ENCODE results near the gene CTCF.
"Not testable (repeated sequence)": the region's sequence is repeated elsewhere in the genome, so short reads cannot be mapped to it uniquely, and the experiment has no call there.

Gene CTCF

GRCh38 chr16:67562526-67562917 lies at the start of gene CTCF:
Gene CTCF (plus strand): TSS chr16:67562526. CDS start chr16:67610833, 48,307 bp downstream.
- no peak for DNase-seq (ENCODE audit: low read depth, low spot score)

- DNase-seq (ENCODE audit: low read depth, low spot score) = not testable (repeated sequence)
Measured at GRCh38 chr16:67513892-67514291, 48.4 kb upstream of the CTCF start.

GRCh38 chr16:67514382-67514828 lies 47.9 kb upstream of the CTCF start:
- no peak for DNase-seq (ENCODE audit: low read depth, low spot score)

- DNase-seq (ENCODE audit: low read depth, low spot score) = no peak
Measured at GRCh38 chr16:67516296-67517154, 45.8 kb upstream of the CTCF start.

GRCh38 chr16:67517155-67517445 lies 45.2 kb upstream of the CTCF start:
- no peak for DNase-seq (ENCODE audit: low read depth, low spot score)

GRCh38 chr16:67517661-67518423 lies 44.5 kb upstream of the CTCF start:
- no peak for DNase-seq (ENCODE audit: low read depth, low spot score)

- no peak for DNase-seq (ENCODE audit: low read depth, low spot score)
Measured at GRCh38 chr16:67518676-67519075, 43.6 kb upstream of the CTCF start.

- no peak for DNase-seq (ENCODE audit: low read depth, low spot score)
Measured at GRCh38 chr16:67519242-67519641, 43.1 kb upstream of the CTCF start.

- peak; percentile 93 for DNase-seq (ENCODE audit: low read depth, low spot score)
Measured at GRCh38 chr16:67521095-67521804, 41.1 kb upstream of the CTCF start.

GRCh38 chr16:67525176-67525860 lies 37.0 kb upstream of the CTCF start:
- no peak for DNase-seq (ENCODE audit: low read depth, low spot score)

GRCh38 chr16:67526149-67526791 lies 36.1 kb upstream of the CTCF start:
- no peak for DNase-seq (ENCODE audit: low read depth, low spot score)

- DNase-seq (ENCODE audit: low read depth, low spot score) = no peak
Measured at GRCh38 chr16:67528222-67528869, 34.0 kb upstream of the CTCF start, which contains the start of gene RIPOR1. Gene RIPOR1 (plus strand): TSS chr16:67528829. CDS start chr16:67538447, 9,618 bp downstream.

- no peak for DNase-seq (ENCODE audit: low read depth, low spot score)
Measured at GRCh38 chr16:67528870-67529581, 33.3 kb upstream of the CTCF start.

GRCh38 chr16:67529582-67530012 lies 32.7 kb upstream of the CTCF start:
- DNase-seq (ENCODE audit: low read depth, low spot score) = no peak

GRCh38 chr16:67530013-67530939 lies 32.0 kb upstream of the CTCF start:
- no peak for DNase-seq (ENCODE audit: low read depth, low spot score)

- DNase-seq (ENCODE audit: low read depth, low spot score) = no peak
Measured at GRCh38 chr16:67531247-67531646, 31.1 kb upstream of the CTCF start.

- DNase-seq (ENCODE audit: low read depth, low spot score) = no peak
Measured at GRCh38 chr16:67533024-67533560, 29.2 kb upstream of the CTCF start.

GRCh38 chr16:67533987-67534386 lies 28.3 kb upstream of the CTCF start:
- DNase-seq (ENCODE audit: low read depth, low spot score) = not testable (repeated sequence)
